HepG2 (cell line): ENCODE results near the gene ALDH16A1. TPM values are rescaled to one million over a fixed set of nuclear protein-coding genes. Genes with fewer than 3 reads are reported as not detected.

Experiments
- CEBPB ChIP-seq: IDR thresholded peaks from 2 replicates; pipeline ENCODE4 v1.6.1; 2011; ENCODE audit warnings: low read depth, low read length, improper control_type of control experiment, borderline replicate concordance
- CENPT ChIP-seq: sonication (generic); formaldehyde crosslinking; IDR thresholded peaks from 2 replicates; pipeline ENCODE4 v1.8.0; 2022; ENCODE audit warnings: low read depth, mild to moderate bottlenecking, moderate library complexity, missing genetic modification reagents
- EEA1 ChIP-seq: sonication (generic); formaldehyde crosslinking; IDR thresholded peaks from 2 replicates; pipeline ENCODE4 v1.5.1; 2020; ENCODE audit warnings: mild to moderate bottlenecking, missing genetic modification reagents, borderline replicate concordance
- ESRRA ChIP-seq: sonication (generic); formaldehyde crosslinking; IDR thresholded peaks from 2 replicates; pipeline ENCODE4 v1.5.1; 2020; ENCODE audit warnings: mild to moderate bottlenecking, low read depth, missing genetic modification reagents
- HNF4A ChIP-seq: sonication (generic); formaldehyde crosslinking; IDR thresholded peaks from 2 replicates; pipeline ENCODE4 v1.4.0; 2020; ENCODE audit warnings: missing genetic modification reagents
- IRF9 ChIP-seq: sonication (generic); formaldehyde crosslinking; IDR thresholded peaks from 2 replicates; pipeline ENCODE4 v1.8.0; 2022; ENCODE audit warnings: missing genetic modification reagents, mild to moderate bottlenecking, borderline replicate concordance
- NCOA5 ChIP-seq: sonication (generic); formaldehyde crosslinking; IDR thresholded peaks from 2 replicates; pipeline ENCODE4 v1.4.0; 2020; ENCODE audit warnings: missing genetic modification reagents
- NFATC3 ChIP-seq: sonication (generic); formaldehyde crosslinking; IDR thresholded peaks from 2 replicates; pipeline ENCODE4 v1.5.1; 2020; ENCODE audit warnings: mild to moderate bottlenecking, missing genetic modification reagents
- PRDM10 ChIP-seq: sonication (generic); formaldehyde crosslinking; IDR thresholded peaks from 2 replicates; pipeline ENCODE4 v1.4.0; 2020; ENCODE audit warnings: low read depth, missing genetic modification reagents
- REPIN1 ChIP-seq: sonication (generic); formaldehyde crosslinking; IDR thresholded peaks from 2 replicates; pipeline ENCODE4 v1.8.0; 2022; ENCODE audit warnings: missing genetic modification reagents, low read depth, mild to moderate bottlenecking, borderline replicate concordance
- SIN3A ChIP-seq: IDR thresholded peaks from 2 replicates; pipeline ENCODE4 v1.6.1; 2011; ENCODE audit warnings: low read depth, mild to moderate bottlenecking, control low read depth, low read length, borderline replicate concordance
- TBP ChIP-seq: sonication (generic); formaldehyde crosslinking; IDR thresholded peaks from 2 replicates; pipeline ENCODE4 v1.5.0; 2020; ENCODE audit warnings: missing genetic modification reagents
- TP53 ChIP-seq: sonication (generic); formaldehyde crosslinking; conservative IDR thresholded peaks from 2 replicates; pipeline ENCODE4 v1.4.0; 2020; ENCODE audit warnings: missing genetic modification reagents
- ZNF546 ChIP-seq: sonication (generic); formaldehyde crosslinking; conservative IDR thresholded peaks from 2 replicates; pipeline ENCODE4 v1.8.1; 2023; ENCODE audit warnings: mild to moderate bottlenecking, missing genetic modification reagents
- polyA plus RNA-seq, 8 experiments: library from polyadenylated mRNA; depleted of rRNA in 3 of 8; stranded (reverse) in 7 of 8; unstranded in 1 of 8; fragments of >200 nt; fragmentation: Illumina TruSeq in 4 of 8; extraction: Trizol in 4 of 8; gene quantifications; 2 replicates each; pipeline versions ENCODE4 v1.2.1 to v1.2.3, GENCODE V29; 2011 to 2016; ENCODE audit warnings: low read depth in 4 of 8, missing spikeins in 1 of 8, mixed read lengths in 1 of 8; ENCODE audit not compliant: insufficient read depth in 1 of 8
- total RNA-seq, 5 experiments: library from RNA; depleted of rRNA; stranded (reverse); fragments of >200 nt; fragmentation: Illumina TruSeq; extraction: Trizol; gene quantifications; 2 replicates each; pipeline ENCODE4 v1.2.3, GENCODE V29; 2016; ENCODE audit warnings: low read depth in 1 of 5
- TF ChIP-seq, protein P1 (sequence below): IDR thresholded peaks from 2 replicates; pipeline ENCODE4 v1.6.1; 2016; ENCODE audit warnings: low read depth, missing genetic modification reagents, missing compliant biosample characterization
- TF ChIP-seq, protein P2 (sequence below): sonication (generic); formaldehyde crosslinking; IDR thresholded peaks from 2 replicates; pipeline ENCODE4 v1.8.1; 2023; ENCODE audit warnings: mild to moderate bottlenecking, missing genetic modification reagents, borderline replicate concordance

The ALDH16A1 gene
- total and polyA plus RNA-seq, 2 of the 13 experiments (the other 11 are each of a cell fraction or from before 2014, with no cell fraction given), result 8.4 to 34.9 TPM

GRCh38 chr19:49443366-49444099, 9.5 kb upstream of the ALDH16A1 start (continued):
- peak; percentile 19; the same call in 1 of the 2 replicates for TF ChIP-seq REPIN1 (CRISPR knock-in tag)
- TF ChIP-seq NFATC3 (CRISPR knock-in tag), result 0 out of 2 replicates have a peak, but pooled peaks have one; percentile 57
- TF ChIP-seq CENPT (CRISPR knock-in tag), result no peak
- peak; percentile 60; the same call in 1 of the 2 replicates for TF ChIP-seq PRDM10
- 0 out of 2 replicates have a peak, but pooled peaks have one; percentile 5 for TF ChIP-seq ESRRA (CRISPR knock-in tag)
- peak; percentile 21; the same call in 1 of the 2 replicates for TF ChIP-seq SIN3A
- TF ChIP-seq TP53 (CRISPR knock-in tag), result no peak
- no peak for TF ChIP-seq CEBPB
- no peak for TF ChIP-seq NCOA5 (CRISPR knock-in tag)
- TF ChIP-seq, protein P1, sequence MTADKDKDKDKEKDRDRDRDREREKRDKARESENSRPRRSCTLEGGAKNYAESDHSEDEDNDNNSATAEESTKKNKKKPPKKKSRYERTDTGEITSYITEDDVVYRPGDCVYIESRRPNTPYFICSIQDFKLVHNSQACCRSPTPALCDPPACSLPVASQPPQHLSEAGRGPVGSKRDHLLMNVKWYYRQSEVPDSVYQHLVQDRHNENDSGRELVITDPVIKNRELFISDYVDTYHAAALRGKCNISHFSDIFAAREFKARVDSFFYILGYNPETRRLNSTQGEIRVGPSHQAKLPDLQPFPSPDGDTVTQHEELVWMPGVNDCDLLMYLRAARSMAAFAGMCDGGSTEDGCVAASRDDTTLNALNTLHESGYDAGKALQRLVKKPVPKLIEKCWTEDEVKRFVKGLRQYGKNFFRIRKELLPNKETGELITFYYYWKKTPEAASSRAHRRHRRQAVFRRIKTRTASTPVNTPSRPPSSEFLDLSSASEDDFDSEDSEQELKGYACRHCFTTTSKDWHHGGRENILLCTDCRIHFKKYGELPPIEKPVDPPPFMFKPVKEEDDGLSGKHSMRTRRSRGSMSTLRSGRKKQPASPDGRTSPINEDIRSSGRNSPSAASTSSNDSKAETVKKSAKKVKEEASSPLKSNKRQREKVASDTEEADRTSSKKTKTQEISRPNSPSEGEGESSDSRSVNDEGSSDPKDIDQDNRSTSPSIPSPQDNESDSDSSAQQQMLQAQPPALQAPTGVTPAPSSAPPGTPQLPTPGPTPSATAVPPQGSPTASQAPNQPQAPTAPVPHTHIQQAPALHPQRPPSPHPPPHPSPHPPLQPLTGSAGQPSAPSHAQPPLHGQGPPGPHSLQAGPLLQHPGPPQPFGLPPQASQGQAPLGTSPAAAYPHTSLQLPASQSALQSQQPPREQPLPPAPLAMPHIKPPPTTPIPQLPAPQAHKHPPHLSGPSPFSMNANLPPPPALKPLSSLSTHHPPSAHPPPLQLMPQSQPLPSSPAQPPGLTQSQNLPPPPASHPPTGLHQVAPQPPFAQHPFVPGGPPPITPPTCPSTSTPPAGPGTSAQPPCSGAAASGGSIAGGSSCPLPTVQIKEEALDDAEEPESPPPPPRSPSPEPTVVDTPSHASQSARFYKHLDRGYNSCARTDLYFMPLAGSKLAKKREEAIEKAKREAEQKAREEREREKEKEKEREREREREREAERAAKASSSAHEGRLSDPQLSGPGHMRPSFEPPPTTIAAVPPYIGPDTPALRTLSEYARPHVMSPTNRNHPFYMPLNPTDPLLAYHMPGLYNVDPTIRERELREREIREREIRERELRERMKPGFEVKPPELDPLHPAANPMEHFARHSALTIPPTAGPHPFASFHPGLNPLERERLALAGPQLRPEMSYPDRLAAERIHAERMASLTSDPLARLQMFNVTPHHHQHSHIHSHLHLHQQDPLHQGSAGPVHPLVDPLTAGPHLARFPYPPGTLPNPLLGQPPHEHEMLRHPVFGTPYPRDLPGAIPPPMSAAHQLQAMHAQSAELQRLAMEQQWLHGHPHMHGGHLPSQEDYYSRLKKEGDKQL (CRISPR knock-in tag), result no peak
- peak; percentile 99 for TF ChIP-seq TBP (CRISPR knock-in tag)
- TF ChIP-seq ZNF546 (CRISPR knock-in tag), result no peak
- no peak for TF ChIP-seq HNF4A
- TF ChIP-seq, protein P2, sequence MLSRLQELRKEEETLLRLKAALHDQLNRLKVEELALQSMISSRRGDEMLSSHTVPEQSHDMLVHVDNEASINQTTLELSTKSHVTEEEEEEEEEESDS (CRISPR knock-in tag), result no peak
- peak; percentile 37; the same call in 1 of the 2 replicates for TF ChIP-seq IRF9 (CRISPR knock-in tag)
- TF ChIP-seq EEA1 (CRISPR knock-in tag), result 0 out of 2 replicates have a peak, but pooled peaks have one; percentile 56
